Measurements from ENCODE around the gene NADK. TPM values are rescaled to one million over a fixed set of nuclear protein-coding genes. Genes with fewer than 3 reads are reported as not detected.

Gene NADK
- total RNA-seq, 1 donor from 2014 or later = 37.8 TPM

DNA sequence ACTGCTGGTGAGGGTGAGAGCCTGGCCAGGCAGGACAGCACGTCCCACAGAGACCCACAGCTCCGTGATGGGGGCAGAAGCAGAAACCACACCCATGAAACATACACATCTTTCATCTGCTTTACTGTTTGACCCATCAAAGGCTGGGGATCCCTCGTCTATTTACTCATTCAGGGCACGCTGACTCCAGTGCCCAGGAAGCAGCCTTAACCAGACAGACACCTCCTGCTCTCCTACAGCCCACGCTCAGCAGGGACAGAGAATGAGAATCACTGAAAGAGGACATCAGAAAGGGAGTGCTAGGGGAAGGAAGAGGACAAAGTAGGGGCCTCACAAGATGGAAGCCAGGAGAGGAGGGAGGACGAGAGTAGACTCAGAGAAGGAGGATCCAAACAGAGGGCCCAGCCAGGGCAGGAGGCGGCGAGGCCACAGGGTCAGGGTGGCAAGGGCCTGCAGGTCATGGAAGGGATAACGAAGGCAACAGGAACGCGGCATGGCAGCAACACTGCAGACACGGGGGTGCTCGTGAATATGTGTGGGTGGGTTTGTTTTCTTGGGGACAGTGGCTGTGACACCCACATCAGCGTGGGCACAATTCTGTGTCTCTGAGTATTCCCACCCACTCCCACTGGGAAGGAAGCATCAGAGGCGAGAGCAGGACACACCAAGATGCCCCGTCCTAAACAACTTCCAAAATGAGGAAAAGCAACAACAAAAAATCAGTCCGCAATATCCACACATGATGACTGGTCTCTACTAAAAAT lies 15.4 kb upstream of the NADK start:
- TF ChIP-seq, protein P1, sequence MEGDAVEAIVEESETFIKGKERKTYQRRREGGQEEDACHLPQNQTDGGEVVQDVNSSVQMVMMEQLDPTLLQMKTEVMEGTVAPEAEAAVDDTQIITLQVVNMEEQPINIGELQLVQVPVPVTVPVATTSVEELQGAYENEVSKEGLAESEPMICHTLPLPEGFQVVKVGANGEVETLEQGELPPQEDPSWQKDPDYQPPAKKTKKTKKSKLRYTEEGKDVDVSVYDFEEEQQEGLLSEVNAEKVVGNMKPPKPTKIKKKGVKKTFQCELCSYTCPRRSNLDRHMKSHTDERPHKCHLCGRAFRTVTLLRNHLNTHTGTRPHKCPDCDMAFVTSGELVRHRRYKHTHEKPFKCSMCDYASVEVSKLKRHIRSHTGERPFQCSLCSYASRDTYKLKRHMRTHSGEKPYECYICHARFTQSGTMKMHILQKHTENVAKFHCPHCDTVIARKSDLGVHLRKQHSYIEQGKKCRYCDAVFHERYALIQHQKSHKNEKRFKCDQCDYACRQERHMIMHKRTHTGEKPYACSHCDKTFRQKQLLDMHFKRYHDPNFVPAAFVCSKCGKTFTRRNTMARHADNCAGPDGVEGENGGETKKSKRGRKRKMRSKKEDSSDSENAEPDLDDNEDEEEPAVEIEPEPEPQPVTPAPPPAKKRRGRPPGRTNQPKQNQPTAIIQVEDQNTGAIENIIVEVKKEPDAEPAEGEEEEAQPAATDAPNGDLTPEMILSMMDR (IDR thresholded peaks at IDR 0.05) = no peak
- TF ChIP-seq EZH2phosphoT487 (IDR thresholded peaks at IDR 0.05) (no peak), EZH2 (IDR thresholded peaks at IDR 0.05) (no peak)
- Histone ChIP-seq H3K27me3 (no peaks in the 10 kb centered on the region), H3K27ac (no peak overlapping the region), H3K9me3 (ENCODE audit: low read depth) (no peaks in the 10 kb centered on the region), H3F3A (ENCODE audit: low read depth) (peaks cover 16% of the 10 kb centered on the region), H2AFZ (replicated peaks) (no peak overlapping the region), H3K79me2 (ENCODE audit: low read depth) (peaks cover 23% of the 10 kb centered on the region), H4K20me1 (ENCODE audit: low read depth) (peaks cover 69% of the 10 kb centered on the region), H3K4me2 (no peak overlapping the region), H3K36me3 (peaks cover 8% of the 10 kb centered on the region), H3K9ac (no peak overlapping the region), H3K4me1 (no peaks in the 10 kb centered on the region), H3K4me3 (no peak overlapping the region)
- Mint-ChIP-seq H3K4me1 (no peaks in the 10 kb centered on the region), H3K36me3 (peaks cover 39% of the 10 kb centered on the region), H3K4me3 (no peak overlapping the region), H3K9me3 (no peaks in the 10 kb centered on the region), H3K27ac (no peak overlapping the region), H3K27me3 (ENCODE audit: insufficient read depth, low read depth) (peaks cover 8% of the 10 kb centered on the region)
- DNase-seq (ENCODE audit: low spot score) = no peak

DNA sequence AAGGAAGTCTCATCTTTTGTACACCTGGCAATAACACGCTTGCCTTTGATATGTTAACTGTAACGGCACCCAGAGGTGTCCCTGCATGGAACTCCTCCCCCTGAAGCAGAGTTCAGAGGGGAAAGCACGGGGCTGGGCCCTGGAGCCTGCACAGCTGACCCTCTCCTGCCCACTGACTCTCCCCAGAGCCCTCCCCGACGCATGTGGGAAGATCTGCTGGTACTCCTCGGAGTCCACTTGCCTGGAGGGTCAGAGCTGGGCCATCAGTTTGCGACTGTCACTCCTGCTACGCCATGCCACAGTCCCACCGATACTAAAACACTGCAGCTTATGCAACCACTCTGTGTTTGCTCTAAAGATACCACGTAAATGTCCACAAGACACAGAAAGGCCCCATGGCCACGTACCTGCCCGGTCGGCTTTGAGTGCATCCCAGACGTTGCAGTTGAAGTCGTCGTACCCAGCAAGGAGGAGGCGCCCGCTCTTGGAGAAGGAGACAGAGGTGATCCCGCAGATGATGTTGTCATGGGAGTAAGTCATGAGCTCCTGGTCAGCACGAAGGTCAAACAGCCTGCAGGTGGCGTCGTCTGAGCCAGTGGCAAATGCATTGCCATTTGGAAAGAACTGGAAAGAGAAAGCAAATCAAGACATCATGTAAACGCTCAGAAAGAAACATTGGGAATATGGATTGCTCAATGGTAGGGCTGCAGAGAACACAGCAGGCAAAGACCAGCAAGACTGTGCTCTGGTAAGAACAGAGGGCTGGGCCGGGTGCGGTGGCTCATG lies 10.6 kb upstream of the NADK start:
- Histone ChIP-seq H3F3A (ENCODE audit: low read depth) (peaks cover 33% of the 10 kb centered on the region), H3K79me2 (ENCODE audit: low read depth) (no peaks in the 10 kb centered on the region), H3K9ac (no peak overlapping the region), H3K36me3 (peaks cover 20% of the 10 kb centered on the region), H4K20me1 (ENCODE audit: low read depth) (peaks cover 53% of the 10 kb centered on the region), H2AFZ (replicated peaks) (no peak overlapping the region), H3K4me1 (no peaks in the 10 kb centered on the region), H3K4me3 (no peak overlapping the region), H3K27ac (no peak overlapping the region), H3K4me2 (no peak overlapping the region), H3K9me3 (ENCODE audit: low read depth) (no peaks in the 10 kb centered on the region), H3K27me3 (no peaks in the 10 kb centered on the region)
- DNase-seq (ENCODE audit: low spot score) = peak; percentile 41
- Mint-ChIP-seq H3K27ac (peak overlapping the region; percentile 34), H3K9me3 (no peaks in the 10 kb centered on the region), H3K36me3 (peaks cover 37% of the 10 kb centered on the region), H3K4me3 (no peak overlapping the region), H3K27me3 (ENCODE audit: insufficient read depth, low read depth) (peaks cover 8% of the 10 kb centered on the region), H3K4me1 (no peaks in the 10 kb centered on the region)
- TF ChIP-seq, protein P1 (IDR thresholded peaks at IDR 0.05) = peak; percentile 50
- no peak for TF ChIP-seq EZH2 (IDR thresholded peaks at IDR 0.05)

DNA sequence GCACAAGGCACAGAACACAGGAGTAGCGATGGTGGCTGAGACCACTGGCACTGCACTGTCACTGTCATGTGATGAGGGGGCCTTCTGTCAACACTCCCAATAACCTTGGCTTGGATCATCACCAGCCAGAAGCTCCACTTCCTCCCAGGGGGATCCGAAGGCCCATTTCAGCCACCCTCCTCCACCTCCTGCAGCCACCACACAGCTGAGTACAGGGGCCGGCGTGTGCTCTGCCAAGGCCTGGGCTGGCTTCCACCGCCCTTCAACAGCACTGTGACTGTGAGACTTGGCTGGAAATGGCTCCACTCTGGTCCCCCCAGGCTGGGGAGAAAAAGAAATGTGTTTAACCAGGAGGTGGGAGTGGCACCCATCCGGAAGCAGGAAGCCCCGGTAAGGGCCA lies 9.9 kb upstream of the NADK start:
- Histone ChIP-seq H3K27me3 (no peaks in the 10 kb centered on the region), H3K79me2 (ENCODE audit: low read depth) (no peaks in the 10 kb centered on the region), H3K27ac (no peak overlapping the region), H3K9me3 (ENCODE audit: low read depth) (no peaks in the 10 kb centered on the region), H4K20me1 (ENCODE audit: low read depth) (peaks cover 57% of the 10 kb centered on the region), H3K4me1 (peaks cover under 1% of the 10 kb centered on the region), H2AFZ (replicated peaks) (no peak overlapping the region), H3K36me3 (peaks cover 20% of the 10 kb centered on the region), H3F3A (ENCODE audit: low read depth) (peaks cover 40% of the 10 kb centered on the region), H3K4me3 (no peak overlapping the region), H3K9ac (no peak overlapping the region), H3K4me2 (no peak overlapping the region)
- Mint-ChIP-seq H3K27me3 (ENCODE audit: insufficient read depth, low read depth) (peaks cover 6% of the 10 kb centered on the region), H3K4me3 (no peak overlapping the region), H3K4me1 (peaks cover 2% of the 10 kb centered on the region), H3K27ac (no peak overlapping the region), H3K9me3 (no peaks in the 10 kb centered on the region), H3K36me3 (peaks cover 32% of the 10 kb centered on the region)
- no peak for TF ChIP-seq EZH2 (IDR thresholded peaks at IDR 0.05)
- TF ChIP-seq, protein P1 (IDR thresholded peaks at IDR 0.05) = no peak
- no peak for TF ChIP-seq EZH2phosphoT487 (IDR thresholded peaks at IDR 0.05)
- no peak for DNase-seq (ENCODE audit: low spot score)
